ENCODE results near the gene FADS2.

DNA sequence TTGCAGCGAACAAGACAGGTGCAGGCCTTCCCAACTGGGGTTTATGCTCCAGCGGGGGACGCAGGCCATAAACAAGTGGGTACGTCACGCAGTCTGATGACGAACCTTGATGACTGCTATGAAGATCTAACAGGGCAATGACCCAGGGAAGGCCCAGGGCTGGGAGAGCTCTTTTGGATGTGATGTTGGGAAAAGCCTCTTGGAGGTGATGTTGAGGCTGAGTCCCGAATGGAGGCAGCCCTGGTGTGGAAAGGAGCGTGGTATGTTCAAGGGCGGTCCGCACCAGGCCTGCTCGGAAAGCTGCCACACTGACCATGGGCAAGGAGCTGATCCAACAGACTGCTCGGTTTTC lies 5.8 kb downstream of the FADS2 start:
- no peak for TF ChIP-seq CTCF (conservative IDR thresholded peaks at IDR 0.05)
- TF ChIP-seq EZH2 (IDR thresholded peaks at IDR 0.05; ENCODE audit: low read depth): no peak
